GM12864 (cell line): ENCODE data around the gene HOXB9.

ENCODE experiments used
- DNase-seq: peaks from one replicate; pipeline ENCODE4 v3.0.0-alpha.2; 2011; ENCODE audit warnings: low read depth
- H3K4me3 ChIP-seq: 2 replicates; pipeline ENCODE4 v1.5.1; 2011; ENCODE audit warnings: mild to moderate bottlenecking, low read depth, low read length, control low read depth
- TF ChIP-seq, protein P1 (sequence below): IDR thresholded peaks from 2 replicates; pipeline ENCODE4 v1.5.1; 2011; ENCODE audit warnings: low read depth, mild to moderate bottlenecking, moderate library complexity, low read length, control low read depth, inconsistent platforms; ENCODE audit errors: missing control alignments

The HOXB9 gene

DNA sequence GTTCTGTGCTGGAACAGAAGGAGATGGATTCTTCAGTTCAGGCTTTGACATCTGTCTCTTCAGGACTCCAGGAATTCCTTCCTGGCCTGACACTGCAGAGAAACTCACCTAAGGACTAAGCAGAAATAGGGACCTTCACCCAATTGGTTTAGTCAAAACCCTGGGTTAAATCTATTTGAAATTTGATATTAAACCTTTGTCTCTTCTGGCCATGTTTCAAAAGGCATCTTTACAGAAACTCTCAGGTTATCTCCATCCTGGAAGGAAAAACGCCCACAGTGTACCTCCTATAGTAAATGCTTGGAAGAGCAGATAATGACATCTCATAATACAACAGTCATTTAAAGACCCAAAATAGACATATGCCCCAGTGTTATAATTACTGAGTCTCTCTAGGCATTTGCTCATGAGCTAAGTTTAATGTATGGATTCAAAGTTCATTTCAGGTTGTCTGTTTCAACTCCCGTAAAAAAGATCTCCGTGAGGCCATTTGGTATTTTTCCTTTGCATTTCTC is 42.4 kb downstream of the HOXB9 start:
- no peak for DNase-seq
- no peak overlapping the region for H3K4me3 ChIP-seq
- TF ChIP-seq, protein P1, sequence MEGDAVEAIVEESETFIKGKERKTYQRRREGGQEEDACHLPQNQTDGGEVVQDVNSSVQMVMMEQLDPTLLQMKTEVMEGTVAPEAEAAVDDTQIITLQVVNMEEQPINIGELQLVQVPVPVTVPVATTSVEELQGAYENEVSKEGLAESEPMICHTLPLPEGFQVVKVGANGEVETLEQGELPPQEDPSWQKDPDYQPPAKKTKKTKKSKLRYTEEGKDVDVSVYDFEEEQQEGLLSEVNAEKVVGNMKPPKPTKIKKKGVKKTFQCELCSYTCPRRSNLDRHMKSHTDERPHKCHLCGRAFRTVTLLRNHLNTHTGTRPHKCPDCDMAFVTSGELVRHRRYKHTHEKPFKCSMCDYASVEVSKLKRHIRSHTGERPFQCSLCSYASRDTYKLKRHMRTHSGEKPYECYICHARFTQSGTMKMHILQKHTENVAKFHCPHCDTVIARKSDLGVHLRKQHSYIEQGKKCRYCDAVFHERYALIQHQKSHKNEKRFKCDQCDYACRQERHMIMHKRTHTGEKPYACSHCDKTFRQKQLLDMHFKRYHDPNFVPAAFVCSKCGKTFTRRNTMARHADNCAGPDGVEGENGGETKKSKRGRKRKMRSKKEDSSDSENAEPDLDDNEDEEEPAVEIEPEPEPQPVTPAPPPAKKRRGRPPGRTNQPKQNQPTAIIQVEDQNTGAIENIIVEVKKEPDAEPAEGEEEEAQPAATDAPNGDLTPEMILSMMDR: no peak

DNA sequence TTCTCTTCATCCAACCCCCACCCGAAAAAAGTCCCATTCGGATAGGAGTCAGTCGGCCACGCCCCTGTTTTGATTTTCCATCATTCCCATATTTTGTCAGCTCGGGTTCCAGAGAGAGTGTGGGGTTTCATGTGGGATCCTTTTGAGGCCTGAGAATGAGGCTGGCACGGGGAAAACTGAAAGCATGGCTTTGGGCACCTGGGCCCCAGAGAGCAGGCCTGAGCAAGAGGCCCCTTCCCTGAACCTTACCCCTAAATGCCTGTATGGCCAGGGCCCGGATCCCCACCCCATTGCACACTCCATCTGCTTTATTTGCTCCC is 43.4 kb downstream of the HOXB9 start:
- no peak for DNase-seq
- no peak overlapping the region; the same call in 1 of the 2 replicates for H3K4me3 ChIP-seq
- TF ChIP-seq, protein P1: no peak

DNA sequence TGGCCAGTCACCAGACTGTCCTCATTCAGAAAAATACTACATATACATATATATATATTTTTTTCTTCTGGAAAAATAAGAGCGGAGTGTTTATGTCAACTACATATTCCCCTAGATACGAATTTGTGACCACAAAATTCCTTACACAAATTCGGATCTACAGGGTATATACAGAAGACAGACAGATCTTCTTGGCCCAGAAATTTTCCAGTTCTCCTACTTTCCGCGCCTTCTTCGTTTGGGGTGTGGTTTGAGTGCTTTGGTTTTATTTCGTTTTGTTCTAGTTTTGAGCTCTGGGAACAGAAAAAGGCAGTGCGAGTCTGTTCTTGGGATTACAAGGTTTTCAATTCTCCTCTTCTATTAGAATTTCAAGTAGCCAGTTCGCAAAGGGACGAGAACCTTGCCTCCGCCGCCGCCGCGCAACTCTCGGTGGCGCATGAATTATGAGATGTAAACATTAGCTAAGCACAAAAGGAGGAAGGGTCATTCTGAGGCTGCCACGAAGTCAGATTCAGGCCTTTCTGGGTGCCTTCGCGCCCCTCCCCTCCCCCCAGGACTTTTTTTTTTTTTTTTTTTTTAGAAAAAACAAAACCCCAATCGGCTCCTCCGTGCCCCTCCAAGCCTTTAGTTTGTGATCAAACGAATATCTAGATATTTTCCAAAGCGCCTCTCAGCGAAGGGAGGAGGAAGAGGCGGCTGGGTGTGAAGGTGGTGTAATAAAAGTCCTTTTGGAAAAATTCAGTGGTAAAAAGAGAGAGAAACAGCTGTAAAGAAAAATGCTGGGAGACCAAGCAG is 46.2 kb downstream of the HOXB9 start:
- DNase-seq: no peak
- TF ChIP-seq, protein P1: no peak
- H3K4me3 ChIP-seq: no peak overlapping the region

DNA sequence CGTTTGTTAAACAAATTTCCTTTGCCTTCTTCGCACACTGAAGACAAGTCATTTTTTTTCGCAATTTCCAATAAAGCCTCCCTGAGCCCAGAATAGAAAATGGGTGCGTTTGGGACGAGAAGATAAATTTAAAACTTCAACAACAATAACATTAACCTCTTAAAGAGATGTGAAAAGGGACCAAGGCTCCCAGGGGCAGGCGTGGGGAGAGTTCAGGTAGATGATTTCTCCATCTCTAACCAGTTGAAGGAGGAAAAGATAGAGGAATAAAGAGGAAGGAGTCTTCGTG is 46.7 kb downstream of the HOXB9 start:
- TF ChIP-seq, protein P1: no peak
- DNase-seq: no peak
- H3K4me3 ChIP-seq: peak overlapping the region; percentile 84

DNA sequence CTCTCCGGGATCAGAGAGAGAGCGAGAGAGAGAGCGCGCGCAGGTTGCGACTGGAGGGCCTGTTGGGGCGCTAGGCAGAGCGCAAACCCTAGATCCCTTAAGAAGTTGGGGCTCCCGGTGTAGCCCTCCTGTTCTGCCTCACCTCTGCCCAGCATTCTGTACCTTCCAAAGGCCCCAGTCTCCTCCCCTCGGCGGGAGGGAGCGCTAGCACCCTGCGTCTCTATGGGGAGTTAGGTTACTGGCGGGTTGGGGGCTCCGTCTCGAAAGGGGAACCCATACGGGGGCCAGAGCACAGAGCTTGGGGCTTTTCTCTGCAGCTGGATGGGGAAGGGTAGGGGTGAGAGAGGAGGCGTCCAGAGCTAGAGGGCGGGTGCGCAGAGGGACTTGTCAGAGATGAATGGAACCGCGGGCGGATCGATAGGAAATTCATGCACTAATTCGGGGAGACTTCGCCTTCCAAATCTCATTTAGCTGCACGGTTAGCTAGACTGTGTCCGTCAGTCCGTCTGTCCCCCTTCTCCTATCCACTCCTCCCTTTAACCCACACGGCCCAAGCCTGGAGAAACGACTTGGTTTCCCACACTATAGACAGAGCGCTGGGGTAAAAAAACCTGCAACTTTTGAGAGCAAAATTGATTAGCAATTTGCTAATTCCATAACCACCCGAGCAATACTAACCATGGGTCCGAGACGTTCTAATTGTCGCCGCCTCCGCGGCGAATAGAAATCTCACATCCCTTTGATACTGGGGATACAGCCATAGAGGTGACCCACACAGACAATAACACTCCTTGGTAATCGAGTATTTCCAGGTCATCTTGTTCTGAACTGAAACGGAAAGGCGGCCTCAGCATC is 47.3 kb downstream of the HOXB9 start:
- DNase-seq: no peak

DNA sequence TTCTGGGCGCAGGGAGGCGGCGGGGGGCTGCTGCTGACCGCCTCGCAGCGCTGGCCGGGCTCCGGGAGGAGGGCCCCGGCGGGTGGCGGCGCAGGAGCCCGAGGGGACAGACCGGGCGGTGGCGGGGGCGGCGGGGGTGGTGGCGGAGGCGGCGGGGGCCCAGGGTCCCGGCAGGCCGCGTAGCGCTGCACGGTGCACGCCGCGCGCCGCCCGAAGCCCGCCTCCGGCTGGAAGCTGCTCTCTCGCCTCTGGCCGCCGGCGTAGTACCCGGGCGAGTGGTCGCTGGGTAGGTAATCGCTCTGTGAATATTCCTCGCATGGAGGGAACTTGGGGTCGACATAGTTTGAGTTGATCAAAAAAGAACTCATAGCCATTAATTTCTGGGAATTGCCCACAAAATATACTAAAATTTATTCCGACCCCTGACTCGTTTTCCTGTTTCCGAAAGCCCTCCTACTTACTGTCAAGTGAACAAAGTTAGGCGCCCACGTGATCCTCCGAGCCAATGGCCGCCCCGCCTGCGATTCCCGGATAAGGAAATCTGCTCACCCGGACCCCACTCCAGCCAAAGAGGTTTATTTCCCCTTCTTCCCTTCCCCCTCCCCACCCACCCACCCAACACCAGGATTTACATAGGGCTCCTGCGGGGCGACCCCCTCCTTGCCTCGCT is 48.1 kb downstream of the HOXB9 start, which contains the start of gene HOXB4:
Gene HOXB4 (minus strand): TSS at position 405 of the 670 bp plus-strand sequence. CDS start 31 bp downstream, at position 374.
- TF ChIP-seq, protein P1: no peak
- DNase-seq: peak; percentile 44
- H3K4me3 ChIP-seq: peak within 1 kb of the TSS; percentile 84

More for the DNA sequence above, 47.3 kb downstream of the HOXB9 start:
- peak overlapping the region; percentile 84 for H3K4me3 ChIP-seq
- TF ChIP-seq, protein P1: peak; percentile 14
